Mesenchymal stem cell (in vitro differentiated cells and primary cell): ENCODE measurements around the gene RFX2.

Experiments used
- DNase-seq: peaks from one replicate; pipeline ENCODE4 v3.0.0-alpha.2; 2013
- H2AFZ ChIP-seq: one replicate; pipeline ENCODE4 v1.6.1; 2013; ENCODE audit warnings: low read depth, mild to moderate bottlenecking, control low read depth, inconsistent platforms, low read length, moderate library complexity
- H2AK5ac ChIP-seq: 2 replicates; pipeline ENCODE4 v1.6.1; 2013; ENCODE audit warnings: low read length, moderate library complexity, mild to moderate bottlenecking, inconsistent platforms; ENCODE audit not compliant: severe bottlenecking
- H2BK120ac ChIP-seq: one replicate; pipeline ENCODE4 v1.6.1; 2013; ENCODE audit warnings: low read depth, mild to moderate bottlenecking, inconsistent platforms, low read length, moderate library complexity
- H2BK12ac ChIP-seq, 2 experiments: one replicate each; pipeline ENCODE4 v1.6.1; 2013; ENCODE audit warnings: inconsistent platforms in 2 of 2, low read length in 2 of 2, mild to moderate bottlenecking in 2 of 2, moderate library complexity in 2 of 2, control low read depth in 1 of 2
- H2BK15ac ChIP-seq: one replicate; pipeline ENCODE4 v1.6.1; 2013; ENCODE audit warnings: mild to moderate bottlenecking, low read depth, inconsistent platforms; ENCODE audit not compliant: poor library complexity, severe bottlenecking
- H2BK5ac ChIP-seq: 2 replicates; pipeline ENCODE4 v1.6.1; 2013; ENCODE audit warnings: low read depth, mild to moderate bottlenecking, low read length, control low read depth, inconsistent platforms; ENCODE audit not compliant: poor library complexity, severe bottlenecking
- H3K14ac ChIP-seq, 2 experiments: one replicate each; pipeline ENCODE4 v1.6.1; 2013; ENCODE audit warnings: inconsistent platforms in 2 of 2, low read length in 2 of 2, control low read depth in 1 of 2, mild to moderate bottlenecking in 1 of 2, moderate library complexity in 1 of 2
- H3K18ac ChIP-seq, 2 experiments: one replicate each; pipeline ENCODE4 v1.6.1; 2013; ENCODE audit warnings: inconsistent platforms in 2 of 2, low read length in 2 of 2, control low read depth in 1 of 2, low read depth in 1 of 2, mild to moderate bottlenecking in 1 of 2
- H3K23ac ChIP-seq, 2 experiments: one replicate each; pipeline ENCODE4 v1.6.1; 2013; ENCODE audit warnings: inconsistent platforms in 2 of 2, low read length in 2 of 2, mild to moderate bottlenecking in 2 of 2, moderate library complexity in 2 of 2, control low read depth in 1 of 2
- H3K27ac ChIP-seq: 2 replicates; pipeline ENCODE4 v1.5.1; 2013; ENCODE audit warnings: mild to moderate bottlenecking, moderate library complexity, low read length, control low read depth, inconsistent platforms; ENCODE audit not compliant: poor library complexity, severe bottlenecking
- H3K27me3 ChIP-seq, 2 experiments: 2 replicates each; pipeline versions ENCODE4 v1.6.1 to v1.7.0; 2013; ENCODE audit warnings: low read length in 2 of 2, mild to moderate bottlenecking in 2 of 2, moderate library complexity in 2 of 2, control low read depth in 1 of 2, inconsistent platforms in 1 of 2; ENCODE audit not compliant: control insufficient read depth in 1 of 2, insufficient read depth in 1 of 2
- H3K36me3 ChIP-seq, 2 experiments: 2 replicates each; pipeline versions ENCODE4 v1.6.1 to v1.7.0; 2013; ENCODE audit warnings: low read length in 2 of 2, control low read depth in 1 of 2, inconsistent platforms in 1 of 2, low read depth in 1 of 2, mild to moderate bottlenecking in 1 of 2; ENCODE audit not compliant: insufficient read depth in 2 of 2, control insufficient read depth in 1 of 2
- H3K4ac ChIP-seq, 2 experiments: one replicate each; pipeline ENCODE4 v1.6.1; 2013; ENCODE audit warnings: inconsistent platforms in 2 of 2, low read length in 2 of 2, mild to moderate bottlenecking in 2 of 2, moderate library complexity in 2 of 2, control low read depth in 1 of 2, low read depth in 1 of 2
- H3K4me1 ChIP-seq: 2 replicates; pipeline ENCODE4 v1.6.1; 2013; ENCODE audit warnings: low read depth, low read length, control low read depth; ENCODE audit not compliant: control insufficient read depth, insufficient read depth
- H3K4me2 ChIP-seq: 2 replicates; pipeline ENCODE4 v1.6.1; 2013; ENCODE audit warnings: low read length, mild to moderate bottlenecking, inconsistent platforms; ENCODE audit not compliant: poor library complexity, severe bottlenecking
- H3K4me3 ChIP-seq, 2 experiments: 2 replicates each; pipeline versions ENCODE4 v1.5.1 to v1.7.0; 2013; ENCODE audit warnings: low read length in 2 of 2, mild to moderate bottlenecking in 2 of 2, control low read depth in 1 of 2, low read depth in 1 of 2; ENCODE audit not compliant: insufficient read depth in 1 of 2
- H3K79me1 ChIP-seq: replicated peaks from 2 replicates; pipeline ENCODE4 v1.6.1; 2013; ENCODE audit warnings: mild to moderate bottlenecking, control low read depth, low read length, inconsistent platforms; ENCODE audit not compliant: poor library complexity, severe bottlenecking
- H3K9ac ChIP-seq: 2 replicates; pipeline ENCODE4 v1.7.0; 2013; ENCODE audit warnings: mild to moderate bottlenecking, low read length, moderate library complexity
- H3K9me3 ChIP-seq: 2 replicates; pipeline ENCODE4 v1.7.0; 2013; ENCODE audit warnings: mild to moderate bottlenecking, low read length; ENCODE audit not compliant: control insufficient read depth
- H4K8ac ChIP-seq: one replicate; pipeline ENCODE4 v1.6.1; 2013; ENCODE audit warnings: inconsistent platforms, mild to moderate bottlenecking, low read length, moderate library complexity
- H4K91ac ChIP-seq: one replicate; pipeline ENCODE4 v1.6.1; 2013; ENCODE audit warnings: mild to moderate bottlenecking, low read length, inconsistent platforms
- WGBS: methylation state at CpG from one replicate; pipeline ENCODE4 v1.1.7; 2013; ENCODE audit warnings: mixed read lengths; 5-methylcytosine and 5-hydroxymethylcytosine counted together

Gene RFX2

DNA sequence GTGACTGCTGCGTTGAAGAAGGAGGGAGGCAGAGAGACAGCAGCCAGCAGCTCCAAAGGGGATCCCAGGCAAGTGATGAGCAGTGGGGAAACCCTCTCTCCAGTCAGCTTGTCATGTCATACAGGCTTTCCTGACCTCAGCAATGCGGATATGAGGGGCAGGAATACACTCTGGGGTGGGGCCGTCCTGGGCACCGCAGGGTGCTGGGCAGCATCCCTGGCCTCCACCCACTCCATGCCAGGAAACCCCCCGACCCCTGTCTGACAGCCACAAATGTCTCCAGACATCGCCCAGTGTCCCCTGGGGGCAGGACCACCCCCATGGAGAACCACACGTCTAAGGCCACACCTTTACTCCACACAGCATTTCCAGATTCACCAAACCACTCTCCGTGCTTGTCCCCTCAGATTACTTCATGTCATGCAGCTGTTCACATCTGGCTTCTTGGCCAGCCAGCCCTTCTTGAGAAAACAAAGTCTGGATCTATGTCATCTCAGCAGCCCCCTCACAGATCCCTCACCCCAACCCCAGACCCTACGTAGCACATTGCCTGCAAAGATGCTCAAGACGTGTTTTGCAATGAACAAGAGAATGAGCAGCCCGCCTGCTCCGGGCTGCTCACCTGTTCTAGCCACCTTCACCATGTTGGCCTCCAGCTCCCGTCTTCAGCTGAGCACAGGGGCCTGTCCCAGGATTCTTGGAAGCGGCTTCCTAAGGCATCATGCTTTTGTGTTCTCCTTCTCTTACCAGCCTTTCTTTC, 46.5 kb downstream of the RFX2 start:
- Histone ChIP-seq H3K27ac (no peak overlapping the region), H3K79me1 (peaks cover 16% of the 10 kb centered on the region), H2BK120ac (no peak overlapping the region), H2AK5ac (no peak overlapping the region), H4K91ac (no peak overlapping the region), H3K9me3 (no peaks in the 10 kb centered on the region), H3K23ac (no peak overlapping the region), H2BK15ac (no peak overlapping the region), H3K4me1 (peaks cover 25% of the 10 kb centered on the region), H3K36me3 (no peaks in the 10 kb centered on the region), H3K4me3 (no peak overlapping the region), H2BK5ac (no peak overlapping the region), H2BK12ac (no peak overlapping the region), H2AFZ (no peak overlapping the region), H4K8ac (no peak overlapping the region), H3K14ac (no peak overlapping the region), H3K18ac (no peak overlapping the region), H3K9ac (no peak overlapping the region), H3K4ac (no peak overlapping the region), H3K27me3 (no peaks in the 10 kb centered on the region), H3K4me2 (no peak overlapping the region)
- DNase-seq, result no peak
- WGBS, result 87% methylated on average over 13 of the region's 14 CpGs

DNA sequence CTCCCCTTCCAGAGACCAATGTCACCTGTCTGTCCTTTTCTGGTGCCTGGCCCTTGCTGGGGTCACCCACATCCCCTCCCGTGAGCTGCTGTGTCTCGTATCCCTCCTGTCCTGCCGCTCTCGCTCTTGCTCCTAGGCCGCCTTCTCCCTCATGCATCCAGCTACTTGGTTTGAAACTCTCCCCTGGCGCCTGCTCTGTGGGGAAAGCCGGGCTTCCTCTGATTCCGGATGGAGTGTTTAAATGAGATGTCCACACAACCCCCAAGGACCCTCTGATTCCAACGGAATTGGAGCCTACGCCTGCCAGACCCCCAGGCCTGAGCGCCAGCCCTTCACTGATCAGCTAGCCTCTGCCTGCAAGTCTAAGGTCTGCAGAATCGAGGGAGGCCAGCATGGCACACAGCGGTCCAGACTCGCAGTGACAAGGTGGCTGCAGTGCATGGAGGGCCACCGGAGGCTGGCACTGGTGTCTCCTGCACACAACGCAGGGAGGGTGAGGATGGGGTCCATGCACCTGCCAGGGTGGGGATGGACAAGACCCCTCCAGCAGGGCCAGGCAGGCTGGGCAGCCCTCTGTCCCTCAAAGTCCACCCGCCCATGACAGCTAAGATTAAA, 47.2 kb downstream of the RFX2 start:
- Histone ChIP-seq H3K14ac (no peak overlapping the region), H2BK5ac (no peak overlapping the region), H3K27me3 (no peaks in the 10 kb centered on the region), H4K91ac (no peak overlapping the region), H2BK120ac (no peak overlapping the region), H3K9ac (peak overlapping the region; percentile 43), H3K9me3 (no peaks in the 10 kb centered on the region), H3K4me3 (no peak overlapping the region), H3K79me1 (peaks cover 16% of the 10 kb centered on the region), H3K4ac (no peak overlapping the region), H2BK12ac (no peak overlapping the region), H4K8ac (no peak overlapping the region), H3K23ac (no peak overlapping the region), H2AK5ac (no peak overlapping the region), H2AFZ (no peak overlapping the region), H2BK15ac (no peak overlapping the region), H3K18ac (no peak overlapping the region), H3K36me3 (no peaks in the 10 kb centered on the region), H3K4me2 (no peak overlapping the region), H3K27ac (no peak overlapping the region), H3K4me1 (peaks cover 24% of the 10 kb centered on the region)
- 97% methylated on average over 17 of the region's 17 CpGs for WGBS
- DNase-seq, result no peak

- peak overlapping the region; percentile 43 for H3K9ac ChIP-seq
- H3K23ac ChIP-seq, result no peak overlapping the region
- H3K36me3 ChIP-seq, result no peaks in the 10 kb centered on the region
- H3K14ac ChIP-seq, result no peak overlapping the region
- 92% methylated on average over 10 of the region's 11 CpGs for WGBS
- H2AFZ ChIP-seq, result no peak overlapping the region
- peak overlapping the region in 1 of 2 experiments; percentile 13 for H3K18ac ChIP-seq
- no peak overlapping the region for H3K4ac ChIP-seq
- peaks cover 20% of the 10 kb centered on the region for H3K4me1 ChIP-seq
- no peak overlapping the region for H3K27ac ChIP-seq
- H3K27me3 ChIP-seq, result no peaks in the 10 kb centered on the region
- H2AK5ac ChIP-seq, result no peak overlapping the region
- H3K4me3 ChIP-seq, result no peak overlapping the region
- H2BK12ac ChIP-seq, result no peak overlapping the region
- H3K9me3 ChIP-seq, result no peaks in the 10 kb centered on the region
- no peak overlapping the region for H4K91ac ChIP-seq
- H3K4me2 ChIP-seq, result no peak overlapping the region
- no peak for DNase-seq
- no peak overlapping the region for H2BK120ac ChIP-seq
- H2BK15ac ChIP-seq, result no peak overlapping the region
- H2BK5ac ChIP-seq, result no peak overlapping the region
- no peak overlapping the region for H4K8ac ChIP-seq
- H3K79me1 ChIP-seq, result peaks cover 16% of the 10 kb centered on the region
These were observed 48.0 kb downstream of the RFX2 start for GRCh38 chr19:6062274-6062673.

GRCh38 chr19:6061376-6062130, 48.7 kb downstream of the RFX2 start:
- Histone ChIP-seq H2AFZ (no peak overlapping the region), H3K4me2 (no peak overlapping the region), H3K27ac (no peak overlapping the region), H4K8ac (no peak overlapping the region), H2BK12ac (no peak overlapping the region), H3K18ac (no peak overlapping the region), H2BK120ac (no peak overlapping the region), H3K23ac (no peak overlapping the region), H3K9me3 (no peaks in the 10 kb centered on the region), H3K4me1 (peaks cover 18% of the 10 kb centered on the region), H3K36me3 (no peaks in the 10 kb centered on the region), H3K27me3 (no peaks in the 10 kb centered on the region), H4K91ac (no peak overlapping the region), H3K9ac (peak overlapping the region; percentile 43), H3K4ac (no peak overlapping the region), H2BK15ac (no peak overlapping the region), H3K4me3 (peak overlapping the region in 1 of 2 experiments; percentile 26), H3K79me1 (peaks cover 16% of the 10 kb centered on the region), H2AK5ac (no peak overlapping the region), H2BK5ac (no peak overlapping the region), H3K14ac (peak overlapping the region in 1 of 2 experiments; percentile 32)
- WGBS, result 91% methylated on average over 7 of the region's 16 CpGs
- DNase-seq, result no peak
